ENCODE measurements around the gene CSPG5.

CSPG5 gene

DNA sequence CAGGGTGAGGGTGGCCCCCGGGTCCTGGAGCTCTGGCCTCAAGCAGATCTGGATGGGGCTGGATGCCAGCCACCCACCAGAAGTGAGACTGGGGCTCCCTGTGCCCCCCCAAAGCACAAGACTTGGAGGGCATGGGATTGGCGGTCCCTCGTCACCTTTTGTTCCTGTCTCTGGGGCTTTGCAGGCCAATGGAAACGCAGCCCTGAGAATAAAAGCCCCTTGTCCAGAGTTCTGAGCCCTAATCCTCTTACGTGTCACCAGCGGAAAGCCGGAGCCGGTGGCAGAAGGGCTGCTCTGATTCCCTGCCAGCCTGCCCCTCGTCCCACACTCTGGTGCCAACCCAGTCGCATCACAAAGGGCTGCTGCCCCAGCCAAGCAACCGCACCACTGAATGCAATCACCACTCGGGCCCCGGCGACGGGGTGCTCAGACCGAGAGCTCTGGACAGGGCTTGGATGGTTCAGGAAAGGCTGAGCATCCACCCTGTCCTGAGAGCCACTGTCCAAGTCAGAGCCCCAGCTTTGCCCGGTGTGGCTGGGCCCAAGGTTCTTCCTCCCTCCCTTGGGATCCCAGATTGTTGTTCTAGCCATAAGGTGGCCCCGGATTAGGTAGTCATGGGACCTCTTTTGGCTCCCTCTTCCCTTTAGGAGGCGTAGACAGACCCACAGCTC lies 42.3 kb downstream of the CSPG5 start:
- DNase-seq = no peak

DNA sequence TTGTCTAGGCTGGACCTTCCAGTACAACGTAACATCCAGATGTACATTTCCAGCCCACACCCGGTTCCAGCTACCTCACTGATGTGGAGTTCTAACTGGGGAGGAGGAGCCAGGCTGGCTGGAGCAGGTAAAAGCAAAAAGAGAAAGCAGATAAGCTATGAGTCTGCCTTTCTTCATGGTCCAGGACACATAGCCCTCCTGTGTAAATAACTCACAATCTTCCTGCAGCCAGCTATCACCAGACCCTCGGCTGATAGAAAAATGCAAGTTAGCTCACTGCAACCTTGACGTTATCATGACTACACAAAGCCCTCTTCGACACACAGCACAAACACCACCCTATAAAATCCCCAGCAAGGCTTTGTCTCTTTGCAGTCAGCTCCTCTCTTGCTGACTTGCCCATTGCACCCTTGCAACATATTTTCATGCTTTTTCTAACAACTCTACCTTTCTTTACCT lies 44.6 kb downstream of the CSPG5 start:
- DNase-seq = no peak

DNA sequence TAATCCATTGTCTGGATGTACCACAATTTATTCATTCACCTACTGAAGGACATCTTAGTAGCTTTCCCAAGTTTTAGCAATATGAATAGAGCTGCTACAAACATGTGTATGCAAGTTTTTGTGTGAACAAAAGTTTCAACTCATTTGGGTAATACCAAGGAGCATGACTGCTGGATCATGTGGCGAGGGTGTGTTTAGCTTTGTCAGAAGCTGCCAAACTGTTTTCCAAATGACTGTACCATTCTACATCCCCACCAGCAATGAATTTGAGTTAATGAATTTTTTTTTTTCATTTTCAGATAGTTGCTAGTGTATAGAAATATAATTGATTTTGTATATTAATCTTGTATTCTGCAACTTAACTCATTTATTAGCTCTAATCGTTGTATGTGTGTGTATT lies 45.2 kb downstream of the CSPG5 start:
- no peak for DNase-seq

- DNase-seq = no peak
Observed at GRCh38 chr3:47527952-47528725, 50.5 kb downstream of the CSPG5 start.

DNA sequence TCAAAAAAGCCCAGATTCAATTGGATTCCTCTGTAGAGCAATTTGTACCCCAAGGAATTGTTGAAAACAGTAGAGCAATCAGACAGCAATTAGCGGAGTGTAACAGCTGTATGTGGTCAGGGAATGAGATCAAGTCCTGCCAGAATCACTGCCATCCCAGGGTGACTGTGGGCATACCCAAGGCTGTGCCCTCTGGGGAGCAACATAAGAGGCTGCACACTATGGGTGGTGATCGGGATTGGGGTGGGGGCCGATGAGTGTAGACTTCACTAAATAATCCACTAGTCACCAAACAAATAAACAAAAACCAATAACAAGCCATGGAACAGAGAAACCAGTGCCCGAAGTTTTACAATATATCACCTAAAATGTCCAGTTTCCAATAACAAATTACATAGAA lies 53.0 kb downstream of the CSPG5 start:
- DNase-seq = no peak

GRCh38 chr3:47523310-47524073 lies 55.2 kb downstream of the CSPG5 start:
- DNase-seq = no peak

DNA sequence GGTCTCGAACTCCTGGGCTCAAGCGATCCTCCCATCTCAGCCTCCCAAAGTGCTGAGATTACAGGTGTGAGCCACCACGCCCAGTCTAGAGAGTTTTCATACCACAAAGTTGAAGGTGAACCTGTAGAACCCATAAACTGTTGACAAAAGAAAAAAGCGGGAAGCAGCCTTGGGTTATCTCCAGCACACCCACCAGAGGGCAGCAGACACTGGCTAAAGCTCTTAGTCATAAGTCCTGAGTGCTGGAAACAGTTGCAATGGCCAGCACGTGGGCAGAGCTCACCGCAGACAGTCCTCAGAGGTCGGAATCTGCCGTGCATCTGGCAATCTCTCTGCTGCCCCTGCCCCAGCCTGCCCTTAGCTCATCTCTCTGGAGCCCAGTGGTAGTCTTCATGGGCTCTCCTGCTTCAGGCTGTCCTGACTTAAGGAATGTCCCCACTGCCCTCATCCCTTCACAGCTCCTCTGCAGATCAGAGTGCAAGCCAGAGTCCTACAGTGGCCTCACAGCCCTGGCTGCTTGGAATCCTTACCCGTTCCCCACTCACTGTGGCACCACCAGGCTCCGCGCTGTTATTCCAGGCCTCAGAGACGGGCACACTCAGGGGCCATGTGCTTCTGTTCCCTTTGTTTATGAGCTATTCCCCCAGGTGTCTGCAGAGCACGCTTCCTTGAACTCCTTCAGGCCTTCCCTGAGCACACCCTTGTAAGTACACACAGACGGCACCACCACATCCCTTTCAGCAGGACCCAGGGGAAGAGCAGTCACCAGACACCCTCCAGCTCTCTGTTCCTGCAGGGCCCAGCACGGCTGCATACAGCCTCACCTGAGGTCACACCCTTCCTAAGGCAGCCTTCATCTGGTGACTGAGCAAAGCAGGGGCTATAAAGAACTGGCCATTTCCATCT lies 56.3 kb downstream of the CSPG5 start:
- peak; percentile 87 for DNase-seq

DNA sequence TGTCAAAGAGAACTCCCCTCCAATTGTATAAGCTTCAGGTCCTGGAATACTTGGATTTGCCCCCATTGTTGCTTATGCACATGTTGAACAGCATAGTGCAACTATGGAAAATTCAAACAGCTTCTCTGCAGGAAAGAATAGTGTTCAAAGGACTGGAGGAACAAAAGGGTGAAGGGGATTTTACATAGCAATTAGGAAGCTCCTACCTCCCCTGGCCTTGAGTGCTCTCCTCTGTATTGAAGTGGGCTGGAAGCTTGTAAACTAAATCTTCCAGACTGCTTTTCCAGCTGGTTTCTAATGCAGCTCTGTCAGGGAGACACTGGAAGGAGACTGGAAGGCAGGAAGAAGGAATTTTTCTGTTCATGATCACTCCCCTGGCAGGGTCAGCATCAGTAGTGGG lies 57.9 kb downstream of the CSPG5 start:
- DNase-seq = no peak

DNA sequence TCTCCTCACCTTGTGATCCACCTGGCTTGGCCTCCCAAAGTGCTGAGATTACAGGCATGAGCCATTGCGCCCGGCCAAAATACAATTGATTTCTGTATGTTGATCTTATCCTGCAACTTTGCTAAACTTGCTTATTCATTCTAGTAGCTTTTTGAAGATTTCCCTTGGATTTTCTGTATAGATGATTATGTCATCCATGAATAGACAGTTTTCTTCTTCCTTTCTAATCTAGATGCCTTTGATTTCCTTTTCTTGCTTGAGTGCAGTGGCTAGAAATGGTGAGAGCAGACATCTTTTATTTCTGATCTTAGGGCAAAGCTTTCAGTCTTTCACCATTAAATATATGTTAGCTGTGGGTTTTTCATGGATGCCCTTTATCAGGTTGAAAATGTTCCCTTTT lies 60.7 kb downstream of the CSPG5 start:
- DNase-seq = no peak

DNA sequence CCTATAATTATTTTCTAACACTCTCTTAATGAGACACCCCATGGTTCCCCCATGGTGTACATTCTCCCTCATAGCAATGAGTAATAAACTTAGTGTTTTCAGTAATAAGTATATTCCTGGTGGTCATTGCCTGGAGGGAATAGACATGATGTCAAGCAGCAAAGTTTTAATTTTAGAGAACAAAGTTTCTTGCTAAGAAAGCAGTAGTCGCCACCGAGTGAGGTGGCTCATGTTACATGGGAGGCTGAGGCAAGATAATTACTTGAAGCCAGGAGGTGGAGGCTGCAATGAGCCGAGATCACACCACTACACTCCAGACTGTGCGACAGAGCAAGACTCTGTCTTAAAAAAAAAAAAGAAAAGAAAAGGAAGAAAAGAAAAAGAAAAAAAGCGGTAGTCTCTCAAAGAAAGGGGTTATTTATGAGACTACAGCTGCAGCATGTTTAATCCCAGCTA lies 62.8 kb downstream of the CSPG5 start:
- no peak for DNase-seq

DNA sequence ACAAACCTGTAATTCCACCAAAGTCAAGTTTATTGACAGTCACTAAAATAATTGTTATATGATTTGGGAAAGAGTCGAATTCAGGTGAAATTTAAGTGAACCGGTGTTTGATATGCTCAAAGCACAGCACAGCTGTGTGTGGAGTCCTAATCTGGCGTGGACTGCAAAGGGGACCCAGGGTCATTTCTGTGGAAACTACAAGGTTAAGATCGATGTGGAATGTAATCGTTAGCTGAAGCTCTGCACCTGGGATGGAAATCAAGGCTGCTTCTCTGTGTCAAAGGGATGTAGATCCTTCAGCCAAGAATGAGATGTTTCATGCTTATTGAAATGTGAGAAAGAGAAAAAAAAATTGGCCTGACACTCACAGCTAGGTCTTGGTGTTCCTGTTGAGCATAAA lies 63.6 kb downstream of the CSPG5 start:
- DNase-seq = no peak

GRCh38 chr3:47513125-47513929 lies 65.3 kb downstream of the CSPG5 start, which contains the start of gene ELP6:
ELP6 (minus strand) TSS chr3:47513712; CDS start chr3:47513590, 122 bp downstream.
- peak; percentile 96 for DNase-seq

DNA sequence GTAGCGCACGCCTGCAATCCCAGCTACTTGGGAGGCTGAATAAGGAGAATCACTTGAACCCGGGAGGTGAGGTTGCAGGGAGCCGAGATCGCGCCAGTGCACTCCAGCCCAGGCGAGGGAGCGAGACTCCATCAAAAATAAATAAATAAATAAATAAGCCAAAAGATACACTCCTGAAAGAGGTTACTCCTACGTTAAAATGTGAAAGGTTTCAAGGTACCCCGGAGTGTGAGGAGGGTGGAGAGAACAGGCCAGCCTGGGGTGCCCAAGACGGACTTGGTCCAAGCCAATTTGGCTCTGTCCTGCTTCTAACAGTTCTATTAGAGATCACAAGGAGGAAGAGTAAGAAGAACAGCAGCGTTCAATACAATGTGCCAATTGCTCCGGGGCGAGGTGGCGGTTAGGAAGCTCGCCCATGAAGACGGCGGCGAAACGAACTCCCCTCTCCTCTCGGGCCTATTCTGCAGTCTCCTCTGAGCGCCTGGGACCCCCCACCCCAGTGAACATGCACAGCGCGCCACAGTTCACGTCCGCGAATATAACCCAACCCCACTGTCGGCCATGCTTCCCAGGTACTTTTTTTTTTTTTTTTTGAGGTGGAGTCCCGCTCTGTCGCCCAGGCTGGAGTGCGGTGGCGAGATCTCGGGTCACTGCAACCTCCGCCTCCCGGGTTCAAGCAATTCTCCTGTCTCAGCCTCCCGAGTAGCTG lies 66.1 kb downstream of the CSPG5 start:
- peak; percentile 18 for DNase-seq

Measured in fibroblast of upper back skin (primary cell).